Measurements from ENCODE around the gene TMPRSS11D.

Gene TMPRSS11D

GRCh38 chr4:67883902-67884301 lies at the start of gene TMPRSS11D:
TSS of gene TMPRSS11D (minus strand) at chr4:67884002. CDS start at chr4:67883933, 69 bp downstream.
- DNase-seq (ENCODE audit: low spot score) = no peak

GRCh38 chr4:67933038-67933437 lies 49.2 kb upstream of the TMPRSS11D start:
- DNase-seq (ENCODE audit: low spot score) = no peak

GRCh38 chr4:67931256-67931655 lies 47.5 kb upstream of the TMPRSS11D start:
- no peak for DNase-seq (ENCODE audit: low spot score)

- DNase-seq (ENCODE audit: low spot score) = no peak
Measured at GRCh38 chr4:67929426-67929825, 45.6 kb upstream of the TMPRSS11D start.

- no peak for DNase-seq (ENCODE audit: low spot score)
Measured at GRCh38 chr4:67928546-67928945, 44.7 kb upstream of the TMPRSS11D start.

GRCh38 chr4:67927251-67927650 lies 43.4 kb upstream of the TMPRSS11D start:
- no peak for DNase-seq (ENCODE audit: low spot score)

GRCh38 chr4:67926485-67926884 lies 42.7 kb upstream of the TMPRSS11D start:
- no peak for DNase-seq (ENCODE audit: low spot score)

GRCh38 chr4:67922697-67923096 lies 38.9 kb upstream of the TMPRSS11D start:
- DNase-seq (ENCODE audit: low spot score) = no peak

- no peak for DNase-seq (ENCODE audit: low spot score)
Measured at GRCh38 chr4:67918428-67918827, 34.6 kb upstream of the TMPRSS11D start.

- no peak for DNase-seq (ENCODE audit: low spot score)
Measured at GRCh38 chr4:67915400-67915966, 31.7 kb upstream of the TMPRSS11D start.

GRCh38 chr4:67912080-67912479 lies 28.3 kb upstream of the TMPRSS11D start:
- DNase-seq (ENCODE audit: low spot score) = no peak

- DNase-seq (ENCODE audit: low spot score) = no peak
Measured at GRCh38 chr4:67911638-67912037, 27.8 kb upstream of the TMPRSS11D start.

- DNase-seq (ENCODE audit: low spot score) = no peak
Measured at GRCh38 chr4:67911141-67911540, 27.3 kb upstream of the TMPRSS11D start.

- DNase-seq (ENCODE audit: low spot score) = no peak
Measured at GRCh38 chr4:67910585-67910905, 26.7 kb upstream of the TMPRSS11D start.

GRCh38 chr4:67909905-67910584 lies 26.2 kb upstream of the TMPRSS11D start:
- DNase-seq (ENCODE audit: low spot score) = peak; percentile 37

GRCh38 chr4:67907650-67908049 lies 23.8 kb upstream of the TMPRSS11D start:
- DNase-seq (ENCODE audit: low spot score) = no peak

GRCh38 chr4:67899096-67899495 lies 15.3 kb upstream of the TMPRSS11D start:
- no peak for DNase-seq (ENCODE audit: low spot score)

GRCh38 chr4:67897686-67898085 lies 13.9 kb upstream of the TMPRSS11D start:
- DNase-seq (ENCODE audit: low spot score) = no peak

GRCh38 chr4:67896421-67897065 lies 12.7 kb upstream of the TMPRSS11D start:
- no peak for DNase-seq (ENCODE audit: low spot score)

GRCh38 chr4:67894659-67895058 lies 10.9 kb upstream of the TMPRSS11D start:
- DNase-seq (ENCODE audit: low spot score) = no peak

GRCh38 chr4:67892905-67893304 lies 9.1 kb upstream of the TMPRSS11D start:
- no peak for DNase-seq (ENCODE audit: low spot score)

GRCh38 chr4:67892253-67892652 lies 8.5 kb upstream of the TMPRSS11D start:
- no peak for DNase-seq (ENCODE audit: low spot score)

- DNase-seq (ENCODE audit: low spot score) = no peak
Measured at GRCh38 chr4:67891645-67892044, 7.8 kb upstream of the TMPRSS11D start.

- DNase-seq (ENCODE audit: low spot score) = no peak
Measured at GRCh38 chr4:67886281-67886680, 2.5 kb upstream of the TMPRSS11D start.

Measured in hematopoietic multipotent progenitor cell treated with erythropoietin and hydrocortisone succinate and interleukin-3 and kit ligand, for 15 days (in vitro differentiated cells).